ENCODE measurements around the gene SOSTDC1.
"Not testable (repeated sequence)": the region's sequence is repeated elsewhere in the genome, so short reads cannot be mapped to it uniquely, and the experiment has no call there.

The SOSTDC1 gene, protein sequence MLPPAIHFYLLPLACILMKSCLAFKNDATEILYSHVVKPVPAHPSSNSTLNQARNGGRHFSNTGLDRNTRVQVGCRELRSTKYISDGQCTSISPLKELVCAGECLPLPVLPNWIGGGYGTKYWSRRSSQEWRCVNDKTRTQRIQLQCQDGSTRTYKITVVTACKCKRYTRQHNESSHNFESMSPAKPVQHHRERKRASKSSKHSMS

DNA sequence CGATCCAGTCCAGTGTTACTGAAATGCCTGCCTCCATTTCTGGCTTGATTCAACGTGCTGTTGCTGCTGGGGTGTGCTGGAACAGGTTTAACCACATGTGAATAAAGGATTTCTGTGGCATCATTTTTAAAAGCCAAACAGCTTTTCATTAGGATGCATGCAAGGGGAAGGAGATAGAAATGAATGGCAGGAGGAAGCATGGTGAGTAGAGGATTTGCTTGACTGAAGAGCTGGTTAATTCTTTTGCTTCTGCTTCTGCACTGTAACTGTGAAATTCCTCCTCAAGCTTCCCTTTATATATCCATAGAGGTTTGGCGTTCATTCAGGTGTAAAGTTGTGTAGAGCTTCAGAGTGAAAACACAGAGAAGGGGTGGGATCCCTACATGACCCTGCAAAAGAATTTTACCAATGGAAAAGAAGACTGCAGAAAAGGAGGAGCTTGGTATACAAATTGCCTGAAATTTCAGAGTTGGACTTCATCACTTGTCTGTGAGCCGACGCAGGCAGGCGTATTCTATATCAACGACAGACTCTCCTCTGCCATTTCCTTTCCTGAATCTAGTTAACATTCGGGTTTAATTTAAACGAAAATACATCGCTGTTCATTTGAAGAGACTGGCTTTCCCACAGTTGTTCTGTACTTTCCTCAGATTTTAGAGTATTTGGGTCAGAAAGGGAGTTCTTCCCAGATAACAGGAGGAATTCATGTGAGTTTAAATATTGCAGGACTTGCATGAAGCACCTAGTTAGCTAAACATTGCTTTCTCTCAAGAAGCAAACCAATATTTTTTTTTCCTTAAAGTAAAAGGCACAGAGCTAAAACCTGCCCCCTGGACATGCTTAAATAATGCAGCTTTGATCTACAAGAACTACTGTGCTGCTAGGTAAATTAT is at the start of gene SOSTDC1:
Gene SOSTDC1 (minus strand): TSS at position 270 of the 893 bp plus-strand sequence. CDS start 70 bp downstream, at position 200.
- peak; percentile 37 for DNase-seq (ENCODE audit: low spot score)

DNA sequence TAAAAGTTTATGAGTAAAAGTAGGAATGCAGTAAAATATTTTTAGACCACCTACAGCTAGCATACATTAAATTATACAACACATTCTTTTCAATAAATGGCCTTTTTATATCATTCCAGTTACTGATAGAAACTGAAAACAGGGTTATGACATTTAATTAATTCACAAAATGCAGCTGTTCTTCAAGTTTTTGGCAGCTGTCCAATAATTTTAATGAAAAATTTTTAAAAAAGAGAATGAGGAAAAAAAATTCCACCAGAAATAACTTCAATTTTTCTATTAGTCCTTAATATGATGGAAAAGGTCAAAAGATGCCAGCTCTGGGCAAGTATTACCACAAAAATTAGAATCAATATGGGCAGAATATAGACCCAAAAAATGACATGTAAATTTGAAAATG is 49.2 kb upstream of the SOSTDC1 start:
- DNase-seq (ENCODE audit: low spot score) = no peak

DNA sequence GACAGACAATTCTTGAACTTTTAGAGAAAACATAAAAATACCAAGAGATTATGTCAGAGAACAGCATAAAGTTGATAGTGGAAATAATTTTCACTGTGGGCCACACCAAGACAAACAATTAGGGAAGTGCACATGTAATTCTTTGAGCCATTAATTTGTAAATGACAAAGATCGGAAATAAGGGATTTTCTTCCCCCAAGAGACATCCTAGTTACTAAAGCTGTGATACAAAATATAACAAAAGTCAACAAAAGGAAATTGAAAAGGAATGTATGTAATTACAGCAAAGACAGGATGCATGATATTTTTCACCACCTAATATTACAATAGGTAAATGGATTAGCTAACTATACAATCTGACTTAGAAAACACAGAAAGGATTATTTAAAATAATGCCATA is 48.7 kb upstream of the SOSTDC1 start:
- DNase-seq (ENCODE audit: low spot score) = no peak

DNA sequence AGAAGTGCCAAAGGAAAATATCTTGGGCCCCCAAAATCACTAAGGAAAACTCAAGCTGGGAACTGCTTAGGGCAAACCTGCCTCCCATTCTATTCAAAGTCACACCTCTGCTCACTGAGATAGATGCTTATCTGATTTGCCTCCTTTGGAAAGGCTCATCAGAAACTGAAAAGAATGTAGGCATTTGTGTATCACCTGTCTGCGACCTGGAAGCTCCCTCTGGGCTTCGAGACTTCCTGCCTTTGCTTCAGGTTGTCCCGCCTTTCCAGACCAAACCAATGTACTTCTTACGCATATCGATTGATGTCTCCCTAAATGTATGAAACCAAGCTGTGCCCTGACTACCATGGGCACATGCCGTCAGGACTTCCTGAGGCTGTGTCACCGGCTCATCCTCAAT is 46.6 kb upstream of the SOSTDC1 start:
- DNase-seq (ENCODE audit: low spot score) = no peak

DNA sequence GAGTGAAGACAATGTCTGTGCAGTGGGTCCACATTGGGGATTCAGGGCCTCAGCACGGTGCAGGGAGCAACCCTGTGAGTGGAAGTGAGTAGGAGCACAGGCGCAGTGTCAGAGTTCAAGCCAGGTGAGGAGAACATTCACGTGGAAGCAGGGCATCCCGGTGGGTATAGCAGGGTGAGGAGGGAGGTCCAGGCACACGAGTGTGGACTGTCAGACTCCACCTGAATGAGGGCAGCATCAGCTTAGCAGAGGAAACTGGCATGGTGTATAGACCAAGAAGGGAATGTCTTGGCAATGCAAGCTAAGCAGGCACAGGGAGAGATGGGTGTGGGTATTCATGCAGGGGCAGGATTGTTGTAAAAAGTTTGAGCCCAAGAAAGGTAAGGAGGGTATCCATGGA is 45.8 kb upstream of the SOSTDC1 start:
- DNase-seq (ENCODE audit: low spot score) = no peak

DNA sequence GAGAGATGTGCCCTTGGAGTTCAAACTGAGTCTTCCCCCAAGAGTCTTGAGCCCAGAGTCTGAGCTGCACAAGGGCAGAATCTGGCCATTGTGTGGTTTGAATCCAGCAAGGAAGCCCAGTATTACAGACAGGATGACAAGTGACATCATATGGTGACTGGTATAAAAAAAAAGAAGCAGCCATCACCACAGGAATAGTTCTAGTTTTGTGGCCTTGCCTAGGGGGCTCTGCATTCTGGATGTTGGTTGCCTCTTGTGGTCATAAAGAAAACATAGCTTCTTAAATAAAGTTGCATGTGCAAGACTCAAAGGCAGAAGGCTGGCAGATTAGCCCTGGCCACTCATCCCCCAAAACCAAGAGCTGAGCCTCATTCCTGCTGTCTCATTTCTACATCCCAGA is 44.3 kb upstream of the SOSTDC1 start:
- no peak for DNase-seq (ENCODE audit: low spot score)

DNA sequence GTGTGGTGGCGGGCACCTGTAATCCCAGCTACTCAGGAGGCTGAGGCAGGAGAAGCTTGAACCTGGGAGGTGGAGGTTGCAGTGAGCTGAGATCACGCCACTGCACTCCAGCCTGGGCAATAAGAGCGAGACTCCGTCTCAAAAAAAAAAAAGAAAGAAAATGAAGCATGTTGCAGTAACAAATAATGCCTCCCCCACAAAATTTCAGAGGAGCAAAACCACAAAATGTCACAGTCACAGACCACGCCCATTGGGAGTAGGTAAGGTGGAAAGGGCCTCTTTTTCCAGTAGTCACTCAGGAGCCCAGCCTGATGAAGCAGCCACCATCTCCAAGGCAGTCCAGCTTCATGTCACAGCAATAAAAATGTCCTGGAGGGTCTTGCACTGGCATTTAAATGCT is 40.9 kb upstream of the SOSTDC1 start:
- not testable (repeated sequence) for DNase-seq (ENCODE audit: low spot score)

DNA sequence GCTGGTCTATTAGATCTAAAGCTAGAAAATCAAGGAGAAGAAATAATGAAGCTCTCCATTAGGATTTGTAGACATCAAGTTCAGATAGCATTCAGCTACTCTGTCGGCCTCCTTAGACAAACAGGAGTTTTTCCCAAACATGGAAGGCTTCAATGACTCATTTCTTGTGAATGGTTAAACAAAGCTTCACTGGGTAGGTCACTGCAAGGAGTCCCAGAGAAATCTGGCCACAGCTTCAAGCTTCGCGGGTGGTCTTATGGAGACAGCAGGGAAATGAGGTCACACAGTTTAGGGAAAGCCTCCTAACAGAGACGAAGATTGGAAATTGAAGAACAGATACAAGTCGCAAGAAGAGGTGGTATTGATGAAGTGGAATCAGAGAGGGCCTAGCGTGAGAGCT is 38.5 kb upstream of the SOSTDC1 start:
- DNase-seq (ENCODE audit: low spot score) = no peak

DNA sequence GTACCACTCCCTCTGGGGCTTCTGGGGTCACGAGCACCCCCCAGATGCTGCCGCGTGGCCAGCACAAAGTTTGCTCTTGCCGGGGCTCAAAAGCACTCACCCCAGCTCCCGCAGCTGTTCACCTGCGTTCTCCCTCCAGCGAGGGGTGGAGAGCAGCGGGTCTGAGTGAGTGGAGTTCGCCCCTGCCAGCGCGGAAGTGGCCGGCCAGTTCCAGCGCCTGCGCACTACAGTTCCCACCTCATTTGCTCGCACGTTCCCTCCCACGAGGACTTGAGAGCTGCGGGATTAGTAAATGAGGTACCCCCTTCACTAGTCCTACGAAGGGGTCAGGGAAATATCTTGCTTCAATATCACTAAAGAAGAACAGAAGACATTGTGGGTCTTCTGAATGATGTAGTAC is 36.8 kb upstream of the SOSTDC1 start:
- no peak for DNase-seq (ENCODE audit: low spot score)

DNA sequence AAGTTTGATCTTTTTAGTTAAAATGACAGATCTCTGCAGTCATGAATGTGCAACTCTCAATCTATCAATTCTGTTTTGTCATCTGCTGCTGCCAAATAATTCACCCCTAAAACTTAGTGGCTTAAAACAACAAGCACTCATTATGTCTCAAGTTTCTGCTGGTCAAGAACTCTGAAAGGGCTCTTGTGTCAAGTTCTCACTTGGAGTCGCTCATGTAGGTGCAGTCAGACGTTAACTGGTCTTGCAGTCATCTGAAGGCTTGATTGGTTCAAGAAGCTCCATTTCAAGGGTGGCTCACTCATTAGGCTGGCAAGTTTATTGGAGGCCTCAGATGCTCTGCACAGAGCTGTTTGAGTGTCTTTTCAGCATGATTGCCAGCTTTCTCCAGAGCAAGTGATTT is 32.6 kb upstream of the SOSTDC1 start:
- no peak for DNase-seq (ENCODE audit: low spot score)

DNA sequence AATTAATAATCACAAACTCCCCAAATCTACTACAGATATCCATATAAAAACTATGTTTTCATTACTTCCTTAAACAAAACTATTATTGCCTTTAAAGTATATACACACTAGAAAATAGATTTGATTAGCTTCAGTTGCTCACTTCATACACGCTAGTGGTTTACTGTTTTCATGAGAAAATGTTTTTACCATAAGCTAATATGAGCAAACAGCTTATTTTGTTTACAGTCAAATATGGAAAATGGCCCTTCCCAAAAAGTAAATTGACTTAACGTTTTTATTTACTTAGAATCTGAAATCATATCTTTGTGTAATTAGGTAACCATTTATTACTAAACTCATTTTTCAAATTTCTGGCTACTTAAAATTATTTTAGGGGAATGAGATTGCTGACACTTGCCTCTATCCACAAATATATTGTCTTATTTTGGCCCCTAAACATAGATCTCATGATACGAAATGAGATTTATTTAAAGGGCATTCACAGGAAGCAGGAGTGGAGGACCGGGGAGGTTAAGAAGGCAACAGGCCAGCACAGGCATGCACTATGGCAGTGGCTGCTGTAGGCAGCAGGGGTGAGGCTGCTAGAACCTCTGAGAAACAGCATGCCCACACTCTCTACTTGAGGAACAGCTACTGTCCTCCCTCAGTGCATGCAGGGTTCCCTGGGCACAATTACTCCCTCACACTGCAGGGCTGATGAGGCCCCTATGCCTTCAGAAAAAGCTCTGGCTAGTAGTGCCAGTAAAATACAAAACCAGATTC is 29.6 kb upstream of the SOSTDC1 start:
- DNase-seq (ENCODE audit: low spot score) = no peak

DNA sequence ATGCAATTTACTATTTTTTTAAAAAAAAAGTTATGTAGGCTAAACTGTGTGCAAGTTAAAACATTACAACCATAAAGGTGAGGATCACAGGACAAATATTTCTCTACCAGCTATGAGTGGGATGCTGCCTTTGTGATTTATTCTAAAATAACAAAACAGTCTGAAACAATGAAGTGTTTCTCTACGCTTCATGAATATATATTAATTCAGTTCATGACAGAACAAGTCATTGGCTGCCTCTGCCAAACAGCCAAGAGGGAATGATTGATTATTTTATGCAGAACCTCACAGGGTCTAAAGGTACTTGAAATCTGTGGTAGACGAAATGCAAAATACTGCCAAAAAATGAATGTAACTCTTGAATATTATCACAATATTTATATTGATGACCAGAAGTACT is 29.0 kb upstream of the SOSTDC1 start:
- DNase-seq (ENCODE audit: low spot score) = no peak

DNA sequence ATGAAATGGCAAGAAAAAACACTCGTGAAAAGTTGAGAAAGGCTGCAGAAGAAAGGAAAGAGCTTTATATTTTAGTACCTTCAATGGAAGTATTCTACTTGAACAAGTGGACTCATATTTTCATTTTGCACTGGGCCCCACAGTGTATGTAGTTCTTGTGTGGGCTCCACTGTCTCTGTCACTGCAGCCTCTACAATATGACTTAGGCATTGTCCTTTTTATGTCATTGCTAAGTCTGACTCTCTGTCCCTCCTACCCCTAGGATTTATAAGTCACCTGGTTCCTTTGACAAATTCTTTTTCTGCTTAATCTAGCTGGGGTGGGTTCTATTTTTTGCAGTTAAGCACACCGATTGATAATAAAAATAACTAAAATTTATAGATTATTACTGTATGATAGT is 27.7 kb upstream of the SOSTDC1 start:
- DNase-seq (ENCODE audit: low spot score) = no peak

DNA sequence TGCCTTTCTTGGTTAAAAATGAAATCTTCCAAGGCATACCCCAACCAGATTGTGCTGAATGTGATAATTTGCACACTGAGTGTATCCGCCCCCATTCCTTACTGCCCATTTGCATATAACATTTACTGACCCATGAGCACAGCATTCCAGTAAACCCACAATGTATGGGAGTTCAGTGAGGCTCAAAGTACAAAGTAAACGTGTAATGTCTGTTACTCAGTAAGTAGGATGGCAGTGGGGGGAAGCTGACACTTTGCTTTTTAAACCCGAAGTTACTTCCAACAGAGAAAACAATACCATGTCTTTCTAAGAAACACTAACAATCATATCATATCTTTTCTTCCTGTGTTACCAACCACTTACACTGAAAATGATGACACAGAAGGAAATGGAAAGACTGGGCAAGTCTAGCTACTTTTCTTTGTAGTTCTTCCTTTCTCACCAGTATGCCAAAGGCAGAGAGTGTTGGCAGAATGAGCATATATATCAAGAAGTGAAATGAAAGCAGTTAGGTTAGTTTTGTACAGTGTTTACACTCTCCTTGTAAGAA is 27.1 kb upstream of the SOSTDC1 start:
- no peak for DNase-seq (ENCODE audit: low spot score)

DNA sequence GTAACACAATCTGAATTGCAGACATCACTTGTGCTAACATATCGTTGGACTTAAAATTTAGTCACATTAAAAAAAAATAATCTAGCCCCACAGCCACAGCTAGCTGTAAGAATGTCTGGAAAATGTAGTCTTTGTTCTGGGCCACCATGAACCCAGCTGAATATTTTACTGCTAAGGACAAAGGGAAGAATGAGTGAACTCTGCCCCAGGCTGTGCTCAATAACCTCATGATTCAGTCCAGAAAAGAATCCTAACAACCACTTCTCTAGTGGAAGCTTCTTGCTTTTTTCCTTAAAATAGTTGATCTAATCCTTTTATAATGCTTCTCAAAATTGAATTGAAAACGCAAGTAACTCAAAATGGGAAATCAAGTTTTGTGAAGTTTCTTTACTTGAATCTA is 25.6 kb upstream of the SOSTDC1 start:
- DNase-seq (ENCODE audit: low spot score) = no peak

DNA sequence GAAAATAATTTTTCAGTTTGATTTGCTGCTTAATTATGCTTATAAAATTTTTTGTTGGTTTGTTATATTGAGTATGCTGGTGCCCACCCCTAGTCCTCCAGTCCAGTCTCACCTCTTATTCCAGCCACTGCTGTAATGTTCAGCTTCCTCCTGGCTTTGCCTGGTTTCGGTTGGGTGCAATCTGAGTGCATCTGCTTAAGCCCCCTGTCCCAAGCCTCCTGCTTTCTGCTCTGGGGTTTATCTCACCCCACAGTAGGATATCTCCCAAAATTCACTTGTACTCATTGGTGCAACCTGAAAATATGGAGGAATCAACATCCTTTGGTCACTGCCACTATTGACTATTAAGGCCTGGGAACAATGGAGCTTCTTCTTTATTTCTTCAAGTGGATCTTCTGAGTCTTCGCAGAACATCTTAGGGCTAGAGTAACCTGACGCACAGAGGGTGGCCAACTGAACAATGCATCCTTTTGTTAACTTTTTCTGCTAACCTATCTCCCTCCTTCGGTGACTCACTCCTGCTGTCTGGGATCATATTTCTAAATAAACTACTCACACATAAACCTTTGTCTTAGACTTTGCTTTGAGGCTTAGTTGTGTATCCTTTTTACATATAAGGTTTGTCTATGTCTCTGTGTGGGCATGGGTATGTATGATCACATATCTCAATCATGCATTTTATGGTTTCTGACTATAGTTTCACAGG is 19.1 kb upstream of the SOSTDC1 start:
- peak; percentile 23 for DNase-seq (ENCODE audit: low spot score)

DNA sequence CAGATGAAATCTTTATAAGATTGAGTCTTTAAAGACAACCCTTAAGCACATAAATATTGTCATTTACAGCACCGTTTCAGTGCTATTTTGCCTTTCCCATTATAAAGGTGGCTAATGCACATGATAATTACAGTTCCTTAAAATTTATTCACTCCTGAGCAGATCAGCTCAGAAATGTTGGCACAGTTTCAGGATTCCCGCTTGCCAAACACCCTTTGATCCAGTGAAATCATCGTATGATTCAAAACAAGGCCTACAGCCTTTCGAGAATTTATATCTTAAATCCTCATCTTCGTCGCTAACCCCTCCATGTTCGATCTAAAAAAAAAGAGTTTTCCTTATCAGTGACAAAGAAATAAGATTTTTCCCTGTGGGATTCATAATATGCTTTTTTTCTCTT is 14.1 kb upstream of the SOSTDC1 start:
- DNase-seq (ENCODE audit: low spot score) = no peak

DNA sequence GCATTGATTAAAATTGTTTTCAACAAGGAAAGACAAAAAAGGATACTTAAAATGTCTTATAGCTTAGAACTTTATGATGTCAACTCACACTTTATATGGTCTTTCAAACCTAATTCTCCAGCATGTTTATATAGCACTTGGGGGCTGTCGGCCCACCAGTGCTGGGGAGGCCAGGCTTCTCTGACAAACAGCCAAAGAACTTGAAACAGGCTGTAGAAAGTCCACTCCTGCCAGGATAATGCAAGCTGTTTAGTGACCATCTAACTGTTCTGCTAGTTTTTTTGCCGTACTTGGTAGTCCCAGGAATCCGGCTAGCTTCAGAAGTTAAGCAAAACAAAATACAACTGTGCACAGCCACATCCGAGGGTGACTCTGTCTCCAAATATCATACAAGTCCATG is 13.6 kb upstream of the SOSTDC1 start:
- no peak for DNase-seq (ENCODE audit: low spot score)

DNA sequence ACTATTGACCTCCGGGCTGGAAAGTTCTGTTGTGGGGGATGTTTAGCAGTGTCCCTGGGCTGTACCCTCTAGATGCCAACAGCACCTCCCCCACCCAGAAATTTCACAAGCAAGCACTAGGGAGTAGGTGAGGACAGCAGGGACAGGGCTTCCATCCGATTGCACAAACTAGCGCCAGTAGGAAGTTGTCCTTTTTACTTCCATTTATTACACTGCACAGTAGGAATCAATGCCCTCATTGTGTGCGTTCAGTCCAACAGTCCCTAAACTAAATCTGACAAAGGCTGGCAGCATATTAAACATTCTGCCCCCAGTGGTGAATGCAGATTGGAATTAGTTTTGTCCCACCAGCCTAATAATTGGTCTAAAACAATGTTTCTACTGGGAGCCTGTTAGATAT is 6.4 kb upstream of the SOSTDC1 start:
- DNase-seq (ENCODE audit: low spot score) = no peak

DNA sequence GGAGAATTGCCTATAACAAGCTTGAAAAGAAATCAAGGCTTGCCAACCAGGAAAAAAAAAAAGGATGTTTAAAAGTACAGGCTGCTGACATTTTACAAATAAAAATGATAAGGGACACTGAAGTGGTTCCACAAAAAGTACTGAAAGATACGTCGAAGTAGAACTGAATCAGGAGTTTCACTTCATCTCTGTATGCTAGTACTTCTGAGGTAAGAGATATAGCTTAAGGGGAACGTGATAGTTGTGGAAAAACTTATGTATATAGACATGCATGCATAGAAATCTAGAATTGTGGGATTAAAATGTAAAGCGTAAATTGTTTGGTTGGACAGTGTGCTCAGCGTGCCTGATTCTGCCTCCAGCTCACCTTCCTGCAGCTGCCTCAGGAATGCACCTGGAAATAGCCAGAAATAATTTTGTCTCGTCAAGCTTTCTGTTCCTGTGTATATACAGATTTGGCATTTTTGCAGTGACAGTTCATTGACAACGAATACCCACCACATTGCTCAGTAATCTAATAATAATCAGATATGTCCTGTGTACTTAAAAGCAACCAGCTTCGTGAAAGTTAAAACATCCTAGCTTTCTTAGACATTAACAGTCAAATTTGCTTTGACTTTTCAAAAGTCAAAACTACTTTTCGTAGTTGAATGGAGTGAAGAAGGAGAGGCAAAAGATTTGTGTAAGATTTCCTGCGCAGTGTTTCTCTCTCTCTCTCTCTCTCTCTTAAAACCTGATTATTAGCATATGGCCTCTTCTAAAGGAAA is 1.4 kb downstream of the SOSTDC1 start:
- DNase-seq (ENCODE audit: low spot score) = no peak

DNA sequence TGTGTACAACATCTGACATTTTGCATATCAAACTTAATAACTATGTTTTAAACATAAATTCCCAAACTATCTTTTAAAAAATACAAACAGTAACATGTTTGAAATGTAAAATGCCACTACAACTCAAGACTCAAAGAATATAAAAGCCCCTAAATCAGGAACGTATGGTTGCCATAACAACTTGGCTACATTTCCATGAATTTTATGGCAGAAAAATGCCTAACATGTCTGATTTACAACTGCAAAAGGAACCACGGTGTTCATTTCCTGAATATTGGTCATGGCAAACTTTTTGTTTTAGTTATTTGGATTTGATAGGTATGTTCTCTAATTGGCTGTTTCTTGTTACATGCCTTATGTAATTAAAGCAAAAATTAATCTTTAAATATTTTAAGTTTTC is 2.0 kb downstream of the SOSTDC1 start:
- DNase-seq (ENCODE audit: low spot score) = no peak
